Upper lobe of right lung (tissue), 1 donor: Measurements from ENCODE around the gene EPAS1. TPM values are rescaled to one million over a fixed set of nuclear protein-coding genes. Genes with fewer than 3 reads are reported as not detected.

Experiments used
- ATAC-seq: fragments of 200-7000 bp; cut with Tn5 transposase; one replicate; pipeline ENCODE4 v1.9.1; 2020; ENCODE audit warnings: mild to moderate bottlenecking, moderate library complexity
- DNase-seq: peaks from one replicate; pipeline ENCODE4 v3.0.0-alpha.2; 2020
- H3K27ac ChIP-seq: fragments of 200-600 bp; one replicate; pipeline ENCODE4 v1.8.0; 2022
- H3K27me3 ChIP-seq: fragments of 200-600 bp; one replicate; pipeline ENCODE4 v1.8.0; 2022; ENCODE audit warnings: mild to moderate bottlenecking
- H3K36me3 ChIP-seq: fragments of 200-600 bp; one replicate; pipeline ENCODE4 v1.8.0; 2022
- H3K4me1 ChIP-seq: fragments of 200-600 bp; one replicate; pipeline ENCODE4 v1.8.0; 2022
- H3K4me3 ChIP-seq: fragments of 200-600 bp; one replicate; pipeline ENCODE4 v1.8.0; 2022; ENCODE audit warnings: mild to moderate bottlenecking
- H3K9me3 ChIP-seq: fragments of 200-600 bp; one replicate; pipeline ENCODE4 v1.8.0; 2022
- intact Hi-C: fragments of 100-400 bp; cut with DNase I; formaldehyde crosslinking; loops from one replicate; pipeline ENCODE4 v1.11.0; 2022
- total RNA-seq: library from RNA; stranded (reverse); fragmentation: NEBNext Ultra II Directional; extraction: Animal tissue kit (Norgen Biotek cat#: 25700); gene quantifications from one replicate; pipeline ENCODE4 v1.2.1, GENCODE V29; 2021
- TF ChIP-seq, protein P1 (sequence below): fragments of 200-600 bp; IDR thresholded peaks from one replicate; pipeline ENCODE4 v1.8.0; 2022; ENCODE audit warnings: antibody characterized with exemption
- donor health status: DM: no; HTN: yes; CAD: no; lungs with severe emphysema.

EPAS1 gene
- total RNA-seq, 1 donor from 2014 or later, result 1,593 TPM

- DNase-seq, result no peak
- TF ChIP-seq, protein P1, sequence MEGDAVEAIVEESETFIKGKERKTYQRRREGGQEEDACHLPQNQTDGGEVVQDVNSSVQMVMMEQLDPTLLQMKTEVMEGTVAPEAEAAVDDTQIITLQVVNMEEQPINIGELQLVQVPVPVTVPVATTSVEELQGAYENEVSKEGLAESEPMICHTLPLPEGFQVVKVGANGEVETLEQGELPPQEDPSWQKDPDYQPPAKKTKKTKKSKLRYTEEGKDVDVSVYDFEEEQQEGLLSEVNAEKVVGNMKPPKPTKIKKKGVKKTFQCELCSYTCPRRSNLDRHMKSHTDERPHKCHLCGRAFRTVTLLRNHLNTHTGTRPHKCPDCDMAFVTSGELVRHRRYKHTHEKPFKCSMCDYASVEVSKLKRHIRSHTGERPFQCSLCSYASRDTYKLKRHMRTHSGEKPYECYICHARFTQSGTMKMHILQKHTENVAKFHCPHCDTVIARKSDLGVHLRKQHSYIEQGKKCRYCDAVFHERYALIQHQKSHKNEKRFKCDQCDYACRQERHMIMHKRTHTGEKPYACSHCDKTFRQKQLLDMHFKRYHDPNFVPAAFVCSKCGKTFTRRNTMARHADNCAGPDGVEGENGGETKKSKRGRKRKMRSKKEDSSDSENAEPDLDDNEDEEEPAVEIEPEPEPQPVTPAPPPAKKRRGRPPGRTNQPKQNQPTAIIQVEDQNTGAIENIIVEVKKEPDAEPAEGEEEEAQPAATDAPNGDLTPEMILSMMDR, result no peak
- H3K27ac ChIP-seq, result peak overlapping the region; percentile 2
Observed at GRCh38 chr2:46380038-46380940, 83.1 kb downstream of the EPAS1 start.

GRCh38 chr2:46381263-46381849, 84.1 kb downstream of the EPAS1 start:
- Histone ChIP-seq H3K27ac (no peak overlapping the region), H3K4me1 (peaks cover 34% of the 10 kb centered on the region), H3K36me3 (peaks cover 100% of the 10 kb centered on the region), H3K27me3 (no peaks in the 10 kb centered on the region), H3K9me3 (no peaks in the 10 kb centered on the region), H3K4me3 (no peak overlapping the region)
- TF ChIP-seq, protein P1, result no peak
- intact Hi-C loops, result loop anchor here (10.0 kb wide), 1 partner anchor 73 kb away; no protein-coding TSS in a partner anchor
- ATAC-seq, result peak; percentile 3
- no peak for DNase-seq

More at GRCh38 chr2:46380038-46380940, 83.1 kb downstream of the EPAS1 start:
- H3K27me3 ChIP-seq, result no peaks in the 10 kb centered on the region
- intact Hi-C loops, result loop anchor here (10.0 kb wide), 1 partner anchor 75 kb away; no protein-coding TSS in a partner anchor
- ATAC-seq, result no peak
- no peaks in the 10 kb centered on the region for H3K9me3 ChIP-seq
- H3K36me3 ChIP-seq, result peaks cover 100% of the 10 kb centered on the region
- H3K4me1 ChIP-seq, result peaks cover 30% of the 10 kb centered on the region
- no peak overlapping the region for H3K4me3 ChIP-seq

GRCh38 chr2:46381871-46382270, 84.7 kb downstream of the EPAS1 start:
- Histone ChIP-seq H3K27me3 (no peaks in the 10 kb centered on the region), H3K27ac (no peak overlapping the region), H3K36me3 (peaks cover 100% of the 10 kb centered on the region), H3K4me3 (no peak overlapping the region), H3K9me3 (no peaks in the 10 kb centered on the region), H3K4me1 (peaks cover 29% of the 10 kb centered on the region)
- DNase-seq, result no peak
- ATAC-seq, result no peak
- intact Hi-C loops, result loop anchor here (10.0 kb wide), 1 partner anchor 73 kb away; no protein-coding TSS in a partner anchor
- TF ChIP-seq, protein P1, result no peak

- Histone ChIP-seq H3K4me1 (peaks cover 26% of the 10 kb centered on the region), H3K27me3 (no peaks in the 10 kb centered on the region), H3K9me3 (no peaks in the 10 kb centered on the region), H3K27ac (no peak overlapping the region), H3K4me3 (no peak overlapping the region), H3K36me3 (peaks cover 100% of the 10 kb centered on the region)
- TF ChIP-seq, protein P1, result no peak
- intact Hi-C loops, result loop anchor here (10.0 kb wide), 1 partner anchor 72 kb away; no protein-coding TSS in a partner anchor
- no peak for ATAC-seq
- DNase-seq, result no peak
Observed at GRCh38 chr2:46382331-46383112, 85.3 kb downstream of the EPAS1 start.

DNA sequence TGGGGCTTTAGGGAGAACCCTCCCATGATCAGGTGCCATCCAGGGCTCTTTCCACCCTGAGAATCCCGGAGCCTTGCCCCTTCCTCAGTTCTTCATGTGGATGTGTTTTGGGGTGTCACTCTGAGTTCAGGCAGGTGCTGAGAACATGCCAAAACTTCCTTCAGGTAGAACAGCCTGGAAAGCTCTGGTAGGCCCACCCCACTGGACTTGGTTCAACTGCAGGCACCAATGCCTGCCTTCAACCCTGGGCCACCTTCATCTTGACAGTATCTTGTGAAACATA, 85.8 kb downstream of the EPAS1 start:
- no peaks in the 10 kb centered on the region for H3K27me3 ChIP-seq
- intact Hi-C loops, result loop anchor here (10.0 kb wide), 1 partner anchor 72 kb away; no protein-coding TSS in a partner anchor
- DNase-seq, result no peak
- ATAC-seq, result no peak
- peaks cover 21% of the 10 kb centered on the region for H3K4me1 ChIP-seq
- TF ChIP-seq, protein P1, result no peak
- H3K36me3 ChIP-seq, result peaks cover 100% of the 10 kb centered on the region
- no peaks in the 10 kb centered on the region for H3K9me3 ChIP-seq
- H3K4me3 ChIP-seq, result no peak overlapping the region
- no peak overlapping the region for H3K27ac ChIP-seq
